ENCODE results near the gene OR13J1. TPM values are rescaled to one million over a fixed set of nuclear protein-coding genes. Genes with fewer than 3 reads are reported as not detected.
"Not testable (repeated sequence)": the region's sequence is repeated elsewhere in the genome, so short reads cannot be mapped to it uniquely, and the experiment has no call there.

OR13J1 gene, protein sequence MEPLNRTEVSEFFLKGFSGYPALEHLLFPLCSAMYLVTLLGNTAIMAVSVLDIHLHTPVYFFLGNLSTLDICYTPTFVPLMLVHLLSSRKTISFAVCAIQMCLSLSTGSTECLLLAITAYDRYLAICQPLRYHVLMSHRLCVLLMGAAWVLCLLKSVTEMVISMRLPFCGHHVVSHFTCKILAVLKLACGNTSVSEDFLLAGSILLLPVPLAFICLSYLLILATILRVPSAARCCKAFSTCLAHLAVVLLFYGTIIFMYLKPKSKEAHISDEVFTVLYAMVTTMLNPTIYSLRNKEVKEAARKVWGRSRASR
- polyA plus RNA-seq (2012; ENCODE audit: low read depth, missing spikeins), result not detected

DNA sequence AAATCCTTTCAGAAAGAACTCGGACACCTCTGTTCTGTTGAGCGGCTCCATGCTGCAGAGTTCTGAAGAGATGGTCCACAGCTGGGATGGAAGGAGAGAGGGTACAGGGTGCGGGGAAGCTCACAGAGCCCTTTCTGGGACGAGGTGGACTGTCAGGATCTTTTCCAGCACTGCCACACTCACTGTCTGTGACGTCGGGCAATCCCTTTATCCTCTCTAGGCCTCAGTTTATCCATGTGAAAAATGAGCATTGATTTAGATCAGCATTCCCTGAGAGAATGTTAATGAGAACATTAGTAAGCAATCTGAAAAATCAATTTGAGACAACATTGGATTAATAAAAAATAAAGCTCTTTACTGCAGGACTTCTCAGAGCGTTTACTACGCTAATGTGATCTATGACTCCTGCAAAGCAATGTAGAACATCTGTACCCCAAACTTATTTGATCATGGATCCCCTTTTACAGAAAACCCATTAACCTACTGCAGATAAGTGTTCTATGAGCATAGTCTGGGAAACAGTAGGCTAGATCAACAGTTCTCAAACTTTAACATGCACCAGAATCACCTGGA is at the start of gene OR13J1:
OR13J1 (minus strand) TSS at position 51 of the 573 bp plus-strand sequence; CDS start at position 51, 0 bp downstream.
- TF ChIP-seq POLR2AphosphoS5 (IDR thresholded peaks at IDR 0.05; ENCODE audit: low read depth, low read length) (no peak), POLR2A (IDR thresholded peaks at IDR 0.05; ENCODE audit: low read depth, low read length) (no peak), PAX5 (IDR thresholded peaks at IDR 0.05; ENCODE audit: insufficient read depth, low read length, severe bottlenecking) (no peak), TAF1 (IDR thresholded peaks at IDR 0.05; ENCODE audit: low read depth, low read length) (no peak), POU2F2 (IDR thresholded peaks at IDR 0.05; ENCODE audit: low read depth, low read length) (no peak), SPI1 (IDR thresholded peaks at IDR 0.05; ENCODE audit: low read depth, low read length) (no peak)
- FAIRE-seq (no peak), DNase-seq (ENCODE audit: insufficient read length, low spot score) (no peak)

DNA sequence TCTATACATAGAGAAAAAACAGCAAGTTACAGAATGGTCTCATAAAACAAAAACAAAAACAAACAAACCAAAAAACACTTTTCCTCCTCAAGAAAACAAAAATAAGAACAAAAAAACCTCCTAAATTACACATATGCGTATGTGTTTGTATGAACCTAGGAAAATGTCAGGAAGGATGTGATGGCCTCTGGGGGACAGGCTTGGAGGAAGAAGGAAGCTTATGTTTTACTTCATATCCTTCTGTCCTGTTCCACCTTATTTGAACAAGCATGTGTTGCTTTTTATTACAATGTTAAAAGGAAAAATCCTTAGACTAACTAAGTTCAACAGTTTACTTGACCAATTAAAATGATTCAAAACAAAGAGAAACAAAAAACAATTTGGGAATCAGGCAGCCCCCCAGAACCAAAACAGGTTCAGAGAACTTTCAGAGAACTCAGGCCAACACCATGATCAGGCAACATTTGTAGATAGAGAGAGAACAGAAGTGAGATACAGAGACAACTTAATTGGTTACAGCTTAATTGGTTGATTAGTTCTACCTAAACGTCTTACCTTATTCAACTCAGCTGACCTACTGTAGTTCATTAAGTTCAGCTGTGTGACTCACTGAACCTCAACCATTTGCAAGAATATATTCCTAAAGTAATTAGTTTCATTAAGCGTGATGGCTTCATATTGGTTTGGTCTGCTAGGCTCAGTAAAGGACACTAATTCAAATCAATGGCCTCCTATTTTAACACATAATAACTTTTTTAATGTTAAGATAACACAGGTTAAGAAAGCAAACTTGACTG is 49.2 kb upstream of the OR13J1 start:
- FAIRE-seq (no peak), DNase-seq (ENCODE audit: insufficient read length, low spot score) (no peak)
- no peak for TF ChIP-seq POLR2A (IDR thresholded peaks at IDR 0.05; ENCODE audit: low read depth, low read length)
- TF ChIP-seq PAX5 (IDR thresholded peaks at IDR 0.05; ENCODE audit: insufficient read depth, low read length, severe bottlenecking), result no peak
- no peak for TF ChIP-seq POLR2AphosphoS5 (IDR thresholded peaks at IDR 0.05; ENCODE audit: low read depth, low read length)
- TF ChIP-seq POU2F2 (IDR thresholded peaks at IDR 0.05; ENCODE audit: low read depth, low read length), result no peak
- TF ChIP-seq TAF1 (IDR thresholded peaks at IDR 0.05; ENCODE audit: low read depth, low read length), result no peak
- no peak for TF ChIP-seq SPI1 (IDR thresholded peaks at IDR 0.05; ENCODE audit: low read depth, low read length)

DNA sequence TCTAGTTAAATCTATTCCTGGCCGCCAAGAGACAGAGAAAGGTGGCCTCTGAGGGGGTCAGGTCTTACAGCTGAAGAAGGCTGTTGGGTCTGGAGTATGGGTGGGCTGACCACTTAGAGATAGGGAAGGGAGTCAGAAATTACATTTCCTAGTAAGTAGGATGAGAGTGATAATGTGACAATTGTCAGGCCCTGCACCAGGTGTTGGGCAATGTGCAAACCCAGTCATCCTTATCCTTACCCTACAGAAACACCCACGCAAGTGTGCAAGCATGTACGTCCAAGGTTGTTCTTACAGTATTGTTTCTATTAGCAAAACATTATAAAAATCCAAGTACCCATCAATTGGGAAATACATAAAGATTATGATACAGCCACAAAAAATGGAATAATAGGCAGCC is 48.6 kb upstream of the OR13J1 start:
- no peak for TF ChIP-seq POU2F2 (IDR thresholded peaks at IDR 0.05; ENCODE audit: low read depth, low read length)
- no peak for TF ChIP-seq POLR2A (IDR thresholded peaks at IDR 0.05; ENCODE audit: low read depth, low read length)
- TF ChIP-seq POLR2AphosphoS5 (IDR thresholded peaks at IDR 0.05; ENCODE audit: low read depth, low read length), result no peak
- no peak for TF ChIP-seq SPI1 (IDR thresholded peaks at IDR 0.05; ENCODE audit: low read depth, low read length)
- no peak for TF ChIP-seq TAF1 (IDR thresholded peaks at IDR 0.05; ENCODE audit: low read depth, low read length)
- TF ChIP-seq PAX5 (IDR thresholded peaks at IDR 0.05; ENCODE audit: insufficient read depth, low read length, severe bottlenecking), result no peak
- FAIRE-seq, result no peak
- DNase-seq (ENCODE audit: insufficient read length, low spot score), result no peak

DNA sequence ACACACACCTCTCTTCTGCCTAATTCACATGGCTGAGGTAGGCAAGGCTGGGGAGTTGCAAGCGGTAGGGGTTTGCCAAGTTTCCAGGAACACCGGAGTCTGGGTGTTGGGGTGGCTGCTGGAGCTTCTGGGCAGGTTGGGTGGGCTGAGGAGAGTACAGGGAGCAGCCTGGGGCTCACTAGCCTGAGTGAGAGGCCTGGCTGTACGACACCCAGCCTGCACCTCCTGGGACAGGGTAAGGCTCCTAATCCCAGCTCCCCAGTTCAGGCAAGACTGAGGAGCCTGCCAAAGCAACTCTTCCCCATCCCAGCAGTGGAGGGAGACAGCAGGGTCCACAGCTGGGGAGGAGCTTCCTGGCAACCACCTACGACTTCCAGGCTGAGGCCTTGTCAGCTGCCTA is 47.1 kb upstream of the OR13J1 start:
- no peak for FAIRE-seq
- no peak for DNase-seq (ENCODE audit: insufficient read length, low spot score)

DNA sequence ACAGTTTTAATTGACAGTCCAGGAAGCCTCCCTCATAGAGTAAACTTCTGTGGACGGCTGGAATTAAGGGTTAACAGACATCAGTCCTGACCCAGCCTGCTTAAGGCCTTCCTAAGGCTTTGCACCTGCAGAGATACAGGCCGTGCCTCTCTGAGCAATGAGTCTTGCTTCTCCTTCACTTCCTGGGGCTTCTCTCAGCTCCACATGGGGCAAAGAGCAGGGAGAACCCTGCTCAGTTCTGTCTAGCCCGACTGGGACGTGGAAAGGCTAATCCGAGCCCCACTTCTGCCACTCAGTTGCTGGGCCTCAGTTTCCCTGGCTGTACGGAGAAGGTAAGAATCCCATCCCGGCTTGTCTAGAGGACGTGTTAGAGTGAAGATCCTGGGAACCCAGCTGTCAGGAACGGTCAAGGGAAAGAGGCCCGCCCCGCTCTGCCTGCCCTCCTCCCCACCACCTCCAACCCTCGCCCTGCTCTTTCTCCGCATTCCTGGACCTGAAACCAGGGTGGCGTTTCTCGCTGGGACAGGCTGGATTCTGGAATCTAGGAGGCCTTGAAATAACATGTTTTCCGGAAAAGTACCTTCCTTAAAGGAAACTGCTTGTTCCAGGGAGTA is 45.6 kb upstream of the OR13J1 start:
- no peak for FAIRE-seq
- TF ChIP-seq POU2F2 (IDR thresholded peaks at IDR 0.05; ENCODE audit: low read depth, low read length) (no peak), SPI1 (IDR thresholded peaks at IDR 0.05; ENCODE audit: low read depth, low read length) (no peak), POLR2AphosphoS5 (IDR thresholded peaks at IDR 0.05; ENCODE audit: low read depth, low read length) (no peak), POLR2A (IDR thresholded peaks at IDR 0.05; ENCODE audit: low read depth, low read length) (no peak), TAF1 (IDR thresholded peaks at IDR 0.05; ENCODE audit: low read depth, low read length) (no peak), PAX5 (IDR thresholded peaks at IDR 0.05; ENCODE audit: insufficient read depth, low read length, severe bottlenecking) (no peak)
- DNase-seq (ENCODE audit: insufficient read length, low spot score), result no peak

More for the DNA sequence above, 47.1 kb upstream of the OR13J1 start:
- TF ChIP-seq POLR2A (IDR thresholded peaks at IDR 0.05; ENCODE audit: low read depth, low read length), result no peak
- no peak for TF ChIP-seq POU2F2 (IDR thresholded peaks at IDR 0.05; ENCODE audit: low read depth, low read length)
- no peak for TF ChIP-seq SPI1 (IDR thresholded peaks at IDR 0.05; ENCODE audit: low read depth, low read length)
- TF ChIP-seq TAF1 (IDR thresholded peaks at IDR 0.05; ENCODE audit: low read depth, low read length), result no peak
- TF ChIP-seq PAX5 (IDR thresholded peaks at IDR 0.05; ENCODE audit: insufficient read depth, low read length, severe bottlenecking), result no peak
- TF ChIP-seq POLR2AphosphoS5 (IDR thresholded peaks at IDR 0.05; ENCODE audit: low read depth, low read length), result no peak

DNA sequence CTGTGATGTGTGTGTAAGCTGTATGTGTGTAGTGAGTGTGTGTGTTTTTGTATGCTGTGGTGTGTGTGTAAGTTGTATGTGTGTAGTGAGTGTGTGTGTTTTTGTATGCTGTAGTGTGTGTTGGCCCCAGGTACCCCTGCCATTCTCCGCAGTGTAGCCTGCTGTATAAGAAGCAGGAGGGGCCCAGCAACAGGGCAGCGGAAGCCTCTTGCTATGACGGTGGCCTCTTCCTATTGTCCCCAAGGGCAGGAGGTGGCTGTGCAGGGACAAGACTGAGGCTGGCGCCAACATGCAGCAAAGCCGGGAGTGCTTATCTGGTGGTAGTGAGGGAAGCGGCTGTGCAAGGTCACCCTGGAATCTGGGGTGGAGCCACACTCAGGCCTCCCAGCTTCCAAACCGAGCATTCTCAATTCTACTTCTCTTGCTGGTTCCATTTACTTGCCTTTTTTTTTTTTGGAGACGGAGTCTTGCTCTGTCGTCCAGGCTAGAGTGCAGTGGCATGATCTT is 44.2 kb upstream of the OR13J1 start:
- no peak for TF ChIP-seq PAX5 (IDR thresholded peaks at IDR 0.05; ENCODE audit: insufficient read depth, low read length, severe bottlenecking)
- no peak for TF ChIP-seq POLR2A (IDR thresholded peaks at IDR 0.05; ENCODE audit: low read depth, low read length)
- TF ChIP-seq POU2F2 (IDR thresholded peaks at IDR 0.05; ENCODE audit: low read depth, low read length), result no peak
- TF ChIP-seq TAF1 (IDR thresholded peaks at IDR 0.05; ENCODE audit: low read depth, low read length), result no peak
- no peak for TF ChIP-seq SPI1 (IDR thresholded peaks at IDR 0.05; ENCODE audit: low read depth, low read length)
- no peak for TF ChIP-seq POLR2AphosphoS5 (IDR thresholded peaks at IDR 0.05; ENCODE audit: low read depth, low read length)
- peak; percentile 100 for FAIRE-seq
- DNase-seq (ENCODE audit: insufficient read length, low spot score), result no peak

DNA sequence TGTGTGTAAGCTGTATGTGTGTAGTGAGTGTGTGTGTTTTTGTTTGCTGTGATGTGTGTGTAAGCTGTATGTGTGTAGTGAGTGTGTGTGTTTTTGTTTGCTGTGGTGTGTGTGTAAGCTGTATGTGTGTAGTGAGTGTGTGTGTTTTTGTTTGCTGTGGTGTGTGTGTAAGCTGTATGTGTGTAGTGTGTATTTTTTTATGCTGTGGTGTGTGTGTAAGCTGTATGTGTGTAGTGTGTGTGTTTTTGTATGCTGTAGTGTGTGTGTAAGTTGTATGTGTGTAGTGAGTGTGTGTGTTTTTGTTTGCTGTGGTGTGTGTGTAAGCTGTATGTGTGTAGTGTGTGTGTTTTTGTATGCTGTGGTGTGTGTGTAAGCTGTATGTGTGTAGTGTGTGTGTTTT is 43.2 kb upstream of the OR13J1 start:
- not testable (repeated sequence) for FAIRE-seq; DNase-seq (ENCODE audit: insufficient read length, low spot score)

DNA sequence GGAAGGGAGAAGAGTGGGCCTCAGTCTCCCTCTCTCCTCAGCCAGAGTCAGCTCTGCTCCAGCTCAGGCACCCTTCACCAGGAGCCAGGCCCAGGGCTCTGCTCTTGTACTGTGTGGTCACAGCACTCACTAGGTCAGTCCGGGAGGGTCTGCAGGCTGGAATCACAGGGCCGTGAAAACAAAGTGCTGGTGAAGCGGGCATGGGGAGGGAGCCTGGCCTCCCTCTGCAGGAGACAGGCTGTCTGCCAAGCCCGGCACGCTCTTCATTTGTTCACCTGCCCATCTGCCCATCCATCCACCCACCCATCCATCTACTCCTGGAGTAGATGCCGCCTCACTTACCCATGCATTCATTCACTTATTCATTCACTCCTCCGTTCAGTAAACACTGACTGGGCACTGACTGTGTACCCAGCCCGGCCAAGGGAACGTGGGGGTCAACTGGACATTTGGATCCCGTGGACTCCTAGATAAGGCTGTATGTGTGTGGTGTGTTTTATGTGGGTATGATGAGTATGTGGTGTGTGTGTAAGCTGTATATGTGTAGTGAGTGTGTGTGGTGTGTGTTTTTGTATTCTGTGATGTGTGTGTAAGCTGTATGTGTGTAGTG is 42.7 kb upstream of the OR13J1 start:
- FAIRE-seq, result no peak
- no peak for DNase-seq (ENCODE audit: insufficient read length, low spot score)
- no peak for TF ChIP-seq POLR2AphosphoS5 (IDR thresholded peaks at IDR 0.05; ENCODE audit: low read depth, low read length)
- TF ChIP-seq SPI1 (IDR thresholded peaks at IDR 0.05; ENCODE audit: low read depth, low read length), result no peak
- no peak for TF ChIP-seq PAX5 (IDR thresholded peaks at IDR 0.05; ENCODE audit: insufficient read depth, low read length, severe bottlenecking)
- no peak for TF ChIP-seq TAF1 (IDR thresholded peaks at IDR 0.05; ENCODE audit: low read depth, low read length)
- no peak for TF ChIP-seq POLR2A (IDR thresholded peaks at IDR 0.05; ENCODE audit: low read depth, low read length)
- TF ChIP-seq POU2F2 (IDR thresholded peaks at IDR 0.05; ENCODE audit: low read depth, low read length), result no peak
